GM21825 (cell line): ENCODE results near the gene GULP1.
A peak's percentile ranks its signal among the peaks of the same experiment; 100 is the strongest.

ENCODE experiments used
- ATAC-seq: cut with Tn5 transposase; IDR thresholded peaks from one replicate; pipeline ENCODE4 v1.9.1; 2021; ENCODE audit warnings: mild to moderate bottlenecking, moderate library complexity; ENCODE audit not compliant: unreplicated experiment

The GULP1 gene

GRCh38 chr2:188365058-188365641 is 73.5 kb downstream of the GULP1 start:
- ATAC-seq: no peak

DNA sequence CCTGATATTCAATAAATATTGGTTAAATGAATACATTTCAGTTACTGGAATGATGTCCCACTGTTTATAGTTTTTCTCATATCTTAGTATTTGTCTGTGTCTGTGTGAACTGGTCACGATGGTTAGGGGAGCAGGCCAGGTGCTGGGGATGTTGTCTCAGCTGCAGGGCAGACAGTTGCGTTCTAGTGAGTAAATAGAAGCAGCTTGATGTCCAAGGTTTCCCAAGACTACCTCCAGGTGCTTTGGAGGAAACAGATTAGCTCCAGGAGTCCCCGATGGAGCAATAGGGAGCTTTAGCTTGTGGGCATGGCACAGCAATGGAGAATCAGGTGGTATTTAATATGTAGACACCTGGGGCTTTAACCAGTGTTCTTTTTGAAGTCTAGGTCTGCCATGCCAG is 75.5 kb downstream of the GULP1 start:
- no peak for ATAC-seq

GRCh38 chr2:188369365-188369764 is 77.7 kb downstream of the GULP1 start:
- ATAC-seq: peak; percentile 76

DNA sequence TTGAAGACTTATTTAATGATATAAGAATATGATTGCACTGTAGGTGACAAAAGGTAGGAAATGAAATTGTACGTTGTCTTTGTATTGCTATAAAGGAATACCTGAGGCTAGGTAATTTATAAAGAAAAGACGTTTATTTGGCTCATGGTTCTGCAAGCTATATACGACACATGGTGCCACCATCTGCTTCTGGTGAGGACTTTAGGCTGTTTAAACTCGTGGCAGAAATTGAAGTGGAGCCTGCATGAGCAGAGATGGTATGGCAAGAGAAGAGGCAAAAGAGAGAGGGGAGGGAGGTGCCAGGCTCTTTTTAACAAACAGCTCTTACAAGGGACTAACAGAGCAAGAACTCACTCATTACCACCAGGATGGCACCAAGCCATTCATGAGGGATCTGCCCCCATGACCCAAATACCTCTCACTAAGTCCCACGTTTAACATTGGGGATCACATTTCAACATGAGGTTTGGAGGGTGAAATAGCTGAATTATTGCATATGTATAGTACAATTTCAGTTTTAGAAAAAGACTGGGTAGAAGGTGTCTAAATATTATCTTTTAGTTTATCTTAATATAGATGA is 86.8 kb downstream of the GULP1 start:
- ATAC-seq: no peak

DNA sequence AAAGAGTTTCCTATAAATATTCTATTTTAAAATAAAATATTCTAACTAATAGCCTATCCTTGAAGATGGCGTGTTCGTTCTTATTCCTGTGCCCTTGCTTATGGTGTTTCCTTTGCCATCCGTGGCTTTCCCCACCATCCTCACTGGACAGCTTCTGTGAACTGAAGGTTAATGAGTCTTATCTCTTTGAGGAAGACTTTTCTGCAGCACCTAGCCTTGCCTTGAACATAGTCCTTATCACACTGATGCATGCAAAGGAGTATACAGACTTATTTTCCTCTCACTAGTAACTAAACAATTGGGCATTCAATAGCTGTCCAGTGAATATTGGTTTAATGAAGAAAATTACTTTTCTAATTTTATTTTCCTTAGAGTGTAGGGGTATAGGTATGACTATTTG is 88.1 kb downstream of the GULP1 start:
- no peak for ATAC-seq

DNA sequence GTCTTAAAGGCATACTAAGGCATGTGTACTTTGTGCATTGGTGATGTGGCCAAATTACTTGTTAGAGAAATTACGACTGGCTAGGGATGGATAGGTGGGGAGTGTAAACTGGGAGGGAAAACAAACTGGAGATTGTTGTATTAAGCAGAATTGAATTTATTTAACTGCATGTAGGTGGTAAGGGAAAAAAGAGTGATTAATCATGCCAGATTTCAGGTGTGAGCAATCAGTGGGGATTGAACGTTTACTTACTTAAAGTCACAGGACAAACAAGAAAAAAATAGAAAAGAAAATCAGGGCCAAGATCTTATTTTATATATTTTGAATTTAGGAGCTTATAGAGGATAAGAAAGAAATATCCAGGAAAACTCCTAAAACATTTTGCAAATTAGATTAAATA is 88.6 kb downstream of the GULP1 start:
- ATAC-seq: no peak

DNA sequence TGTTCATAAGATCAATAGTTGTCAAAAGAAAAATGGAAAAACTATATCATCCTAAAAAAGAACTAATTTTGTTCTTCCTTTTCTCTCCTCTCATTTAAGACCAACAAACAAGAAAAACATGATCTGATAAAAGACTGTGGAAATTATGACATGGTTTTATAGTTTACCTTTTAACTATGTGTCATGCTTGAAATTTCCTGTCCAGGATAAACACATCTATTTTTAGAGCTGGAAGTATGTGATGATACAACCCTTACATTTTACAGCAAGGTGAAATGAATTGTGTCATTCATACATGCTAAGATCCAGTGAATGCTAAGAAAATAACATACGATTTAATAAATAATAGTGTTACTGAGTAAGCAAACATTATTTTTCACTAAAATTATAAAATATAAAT is 89.9 kb downstream of the GULP1 start:
- no peak for ATAC-seq

- no peak for ATAC-seq
These were observed 90.4 kb downstream of the GULP1 start for GRCh38 chr2:188382107-188382506.

DNA sequence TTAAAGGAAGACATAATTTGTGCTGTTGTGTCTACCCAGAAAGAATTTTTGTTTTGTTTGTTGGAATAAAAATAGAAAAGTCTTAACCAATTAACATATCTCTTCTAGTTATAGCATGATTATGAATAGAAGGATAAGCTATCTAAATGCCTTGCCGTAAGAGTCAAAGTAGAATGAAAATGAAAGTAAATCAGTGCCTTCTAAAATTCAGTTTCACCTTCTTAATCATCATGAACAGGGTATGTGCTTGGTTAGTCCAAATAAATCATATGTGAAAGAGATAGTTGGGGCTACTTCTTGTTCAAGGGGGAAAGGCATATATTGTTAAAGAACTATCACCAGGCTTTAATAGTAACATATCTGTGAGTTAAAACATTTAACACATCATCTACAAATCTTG is 91.5 kb downstream of the GULP1 start:
- ATAC-seq: no peak

DNA sequence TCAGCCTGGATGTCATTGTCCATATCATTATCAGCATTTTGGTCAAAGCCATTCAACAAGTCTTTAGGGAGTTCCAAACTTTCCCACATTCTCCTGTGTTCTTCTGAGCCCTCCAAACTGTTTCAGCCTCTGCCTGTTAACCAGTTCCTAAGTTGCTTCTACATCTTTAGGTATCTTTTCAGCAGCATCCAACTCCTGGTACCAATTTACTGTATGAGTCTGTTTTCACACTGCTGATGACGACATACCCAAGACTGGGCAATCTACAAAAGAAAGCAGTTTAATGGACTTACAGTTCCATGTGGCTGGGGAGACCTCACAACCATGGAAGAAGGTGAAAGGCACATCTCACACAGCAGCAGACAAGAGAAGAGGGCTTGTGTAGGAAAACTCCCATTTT is 94.2 kb downstream of the GULP1 start:
- ATAC-seq: no peak

DNA sequence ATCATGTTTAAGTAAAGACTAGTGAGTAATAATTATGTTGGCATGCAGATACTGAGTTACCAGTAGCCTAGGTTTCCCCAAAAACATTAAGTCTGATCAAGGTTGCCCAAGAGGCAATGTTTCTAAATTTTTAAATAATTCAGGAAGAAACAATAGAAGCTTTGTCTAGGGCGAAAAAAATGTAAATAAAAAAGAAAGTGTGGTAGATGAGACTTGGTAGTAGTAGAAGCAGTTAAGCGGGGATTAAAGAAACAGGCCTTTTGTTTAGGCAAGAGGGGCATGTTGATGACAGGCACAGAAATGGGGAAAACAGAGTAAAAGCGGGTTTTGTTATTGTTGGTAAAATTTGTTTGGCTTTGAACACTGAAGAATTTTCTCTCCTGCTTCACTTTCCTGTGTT is 97.2 kb downstream of the GULP1 start:
- no peak for ATAC-seq

DNA sequence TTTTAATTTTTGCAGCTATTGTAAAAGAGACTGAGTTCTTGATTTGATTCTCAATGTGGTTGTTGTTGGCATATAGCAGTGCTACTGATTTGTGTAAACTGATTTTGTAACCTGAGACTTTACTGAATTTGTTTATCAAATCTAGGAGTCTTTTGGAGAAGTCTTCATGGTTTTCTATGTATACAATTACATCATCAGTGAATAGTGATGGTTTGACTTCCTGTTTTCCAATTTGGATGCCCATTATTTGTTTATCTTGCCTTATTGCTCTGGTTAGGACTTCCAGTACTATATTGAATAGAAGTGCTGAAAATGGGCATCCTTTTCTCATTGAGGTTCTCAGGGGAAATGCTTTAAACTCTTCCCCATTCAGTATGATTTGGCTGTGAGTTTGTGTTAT is 99.7 kb downstream of the GULP1 start:
- no peak for ATAC-seq

DNA sequence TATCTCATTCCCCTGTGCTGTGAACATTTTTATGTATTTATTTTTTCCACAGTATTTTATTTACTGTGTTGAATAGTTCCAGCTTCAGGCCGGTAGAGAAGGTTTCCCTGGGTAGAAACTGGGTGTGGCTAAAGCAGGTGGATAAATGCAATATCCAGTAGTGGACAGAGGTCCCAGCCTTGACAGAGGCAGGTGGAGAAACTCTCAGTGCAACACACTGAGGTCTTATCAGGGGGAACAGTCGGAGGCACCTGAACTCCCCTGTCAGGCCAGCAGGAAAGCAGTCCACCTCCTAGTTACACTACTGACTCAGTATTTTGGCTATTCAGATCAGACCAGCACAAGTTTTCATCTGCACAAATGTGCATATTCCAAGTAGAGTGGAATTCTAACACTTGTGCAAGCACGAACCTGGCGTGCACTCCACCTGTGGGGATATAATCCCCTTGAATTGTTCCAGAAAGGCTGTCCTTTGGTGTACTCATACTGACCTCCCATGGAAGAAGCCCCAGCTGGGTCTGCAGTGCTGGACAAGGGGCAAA is 103.3 kb downstream of the GULP1 start:
- no peak for ATAC-seq

GRCh38 chr2:188395903-188396689 is 104.4 kb downstream of the GULP1 start:
- no peak for ATAC-seq

- no peak for ATAC-seq
These were observed 107.5 kb downstream of the GULP1 start for GRCh38 chr2:188399159-188399558.

- ATAC-seq: no peak
These were observed 112.0 kb downstream of the GULP1 start for GRCh38 chr2:188403676-188404075.

DNA sequence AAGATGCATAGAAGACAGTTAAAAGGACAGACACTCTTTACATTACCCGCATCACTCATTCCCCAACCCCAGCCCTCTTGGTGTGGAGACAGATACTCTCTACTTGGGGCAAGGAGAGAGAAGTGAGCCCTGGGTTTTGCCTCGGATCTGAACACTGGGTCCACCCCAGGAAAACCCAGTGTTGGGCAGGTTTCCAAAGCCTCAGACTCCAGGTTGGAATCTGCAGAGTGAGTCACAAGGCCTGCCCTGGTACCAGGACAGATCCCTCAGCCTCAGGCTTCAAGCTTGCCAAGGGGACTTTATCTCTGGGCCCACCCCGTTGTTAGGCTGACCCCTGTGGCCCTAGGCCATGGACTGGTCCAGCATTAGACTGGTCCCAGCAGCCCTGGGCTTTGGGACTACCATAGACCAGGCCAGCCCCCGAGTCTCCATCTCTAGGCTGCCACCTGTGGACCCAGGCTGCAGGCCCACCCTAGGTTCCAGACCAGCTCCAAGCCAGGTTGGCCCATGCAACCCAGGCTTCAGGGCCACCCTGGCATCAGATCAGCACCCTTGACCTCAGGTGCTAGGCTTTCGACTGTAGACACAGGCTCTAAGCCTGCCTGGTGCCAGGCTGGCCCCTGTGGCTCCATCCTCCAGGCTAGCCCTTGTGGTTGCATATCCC is 112.8 kb downstream of the GULP1 start:
- no peak for ATAC-seq

DNA sequence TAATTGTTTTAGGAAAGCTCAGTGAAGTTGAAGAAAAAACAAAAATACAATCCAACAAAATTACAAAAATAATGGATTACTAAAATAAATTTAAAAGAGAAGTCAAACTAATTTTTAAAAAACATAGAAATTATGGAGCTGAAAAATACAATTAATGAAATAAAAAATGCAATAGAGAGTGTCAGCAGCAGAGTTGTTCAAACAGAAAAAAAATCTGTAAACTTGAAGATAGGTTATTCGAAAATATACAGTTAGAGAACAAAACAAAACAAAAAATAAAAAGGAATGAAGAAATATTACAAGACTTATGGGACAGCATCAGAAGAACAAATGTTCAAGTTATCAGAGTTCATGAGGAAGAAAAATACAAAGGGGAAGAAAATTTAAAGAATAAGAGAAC is 114.7 kb downstream of the GULP1 start:
- no peak for ATAC-seq

GRCh38 chr2:188410504-188411235 is 119.0 kb downstream of the GULP1 start:
- no peak for ATAC-seq

- no peak for ATAC-seq
These were observed 120.5 kb downstream of the GULP1 start for GRCh38 chr2:188412190-188412589.

DNA sequence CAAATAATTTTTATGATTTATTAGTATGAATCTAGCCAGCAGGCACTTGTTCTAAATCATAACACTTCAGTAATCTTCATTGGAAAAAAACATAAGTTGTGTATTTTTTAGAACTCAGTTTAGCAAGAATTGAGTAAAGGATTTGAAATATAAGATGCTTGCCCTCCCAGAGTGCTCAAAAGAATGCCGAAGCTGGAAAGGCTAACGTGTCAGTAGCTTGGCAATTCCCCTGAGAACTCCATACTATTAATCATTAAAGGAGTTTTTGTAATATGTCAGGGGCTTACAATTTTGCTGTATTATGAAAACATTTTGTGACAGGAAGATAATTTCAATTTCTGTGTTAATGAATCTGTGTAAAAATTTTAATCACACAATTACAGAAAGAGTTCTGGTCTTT is 122.7 kb downstream of the GULP1 start:
- no peak for ATAC-seq
